NCI-H2196 (cell line): Measurements from ENCODE around the gene OPRL1.

Source experiments
- DNase-seq: peaks from one replicate; lab custom pipeline; 2025; ENCODE audit not compliant: unreplicated experiment; lab: John Stamatoyannopoulos, UW

Gene OPRL1

GRCh38 chr20:64080013-64080812 lies at the start of gene OPRL1:
OPRL1 (plus strand) TSS chr20:64080082; CDS start chr20:64092721, 12,639 bp downstream.
- no peak for DNase-seq

- DNase-seq, result no peak
Measured at GRCh38 chr20:64030371-64031134, 49.3 kb upstream of the OPRL1 start.

- DNase-seq, result no peak
Measured at GRCh38 chr20:64031822-64032314, 48.0 kb upstream of the OPRL1 start.

- DNase-seq, result no peak
Measured at GRCh38 chr20:64032706-64033624, 46.9 kb upstream of the OPRL1 start.

- no peak for DNase-seq
Measured at GRCh38 chr20:64033981-64034493, 45.8 kb upstream of the OPRL1 start.

GRCh38 chr20:64035066-64035932 lies 44.6 kb upstream of the OPRL1 start:
- DNase-seq, result no peak

- DNase-seq, result no peak
Measured at GRCh38 chr20:64035933-64036345, 43.9 kb upstream of the OPRL1 start, which contains the start of gene C20orf204. C20orf204 (plus strand) TSS chr20:64036182; CDS start chr20:64036324, 142 bp downstream.

- DNase-seq, result no peak
Measured at GRCh38 chr20:64036346-64037198, 43.3 kb upstream of the OPRL1 start.

GRCh38 chr20:64037199-64037497 lies 42.7 kb upstream of the OPRL1 start:
- DNase-seq, result no peak

- DNase-seq, result peak; percentile 69
Measured at GRCh38 chr20:64037498-64038213, 42.2 kb upstream of the OPRL1 start.

- DNase-seq, result peak; percentile 38
Measured at GRCh38 chr20:64038224-64038564, 41.7 kb upstream of the OPRL1 start.

GRCh38 chr20:64038565-64039292 lies 41.2 kb upstream of the OPRL1 start:
- DNase-seq, result peak; percentile 83

- DNase-seq, result no peak
Measured at GRCh38 chr20:64039293-64040160, 40.4 kb upstream of the OPRL1 start.

- no peak for DNase-seq
Measured at GRCh38 chr20:64040231-64041039, 39.4 kb upstream of the OPRL1 start.

GRCh38 chr20:64041040-64041780 lies 38.7 kb upstream of the OPRL1 start:
- no peak for DNase-seq

GRCh38 chr20:64041781-64042053 lies 38.2 kb upstream of the OPRL1 start:
- no peak for DNase-seq
